Measurements from ENCODE around the gene ANTXR1. TPM values are rescaled to one million over a fixed set of nuclear protein-coding genes. Genes with fewer than 3 reads are reported as not detected.

The ANTXR1 gene
- total RNA-seq, 2 donors from 2014 or later = 48.3 to 54.5 TPM

GRCh38 chr2:68987021-68987503 is 25.9 kb upstream of the ANTXR1 start:
- 90 to 100% methylated on average over 1 to 5 of the region's 5 CpGs for WGBS, 2 experiments (ENCODE audit: insufficient coverage in 1 of 2, insufficient read length in 1 of 2)
- no peak overlapping the region for H3K4me3 Mint-ChIP-seq
- Histone ChIP-seq H3K27me3 (ENCODE audit: control insufficient read depth, insufficient read depth, low read length, poor library complexity, severe bottlenecking) (no peaks in the 10 kb centered on the region), H3K9me3 (ENCODE audit: control insufficient read depth, low read length) (no peaks in the 10 kb centered on the region), H3K27ac (ENCODE audit: low read depth, low read length) (no peak overlapping the region), H3K9ac (ENCODE audit: extremely low read depth, low read length, poor library complexity, severe bottlenecking) (no peak overlapping the region), H3K4me1 (ENCODE audit: control insufficient read depth, insufficient read depth, low read length) (no peaks in the 10 kb centered on the region), H3K36me3 (ENCODE audit: control insufficient read depth, insufficient read depth, low read length) (no peaks in the 10 kb centered on the region), H3K4me3 (ENCODE audit: low read length) (no peak overlapping the region)
- no peaks in the 10 kb centered on the region for H3K9me3 Mint-ChIP-seq
- peaks cover 7% of the 10 kb centered on the region for H3K27me3 Mint-ChIP-seq (ENCODE audit: insufficient read depth)
- DNase-seq = no peak
- no peaks in the 10 kb centered on the region for H3K4me1 Mint-ChIP-seq
- H3K27ac Mint-ChIP-seq = no peak overlapping the region
- no peak for TF ChIP-seq CTCF (conservative IDR thresholded peaks at IDR 0.05)
- no peaks in the 10 kb centered on the region for H3K36me3 Mint-ChIP-seq (ENCODE audit: low read depth)

- H3K27ac Mint-ChIP-seq = no peak overlapping the region
- no peak overlapping the region for H3K4me3 Mint-ChIP-seq
- H3K9me3 ChIP-seq (ENCODE audit: control insufficient read depth, low read length) = no peaks in the 10 kb centered on the region
- H3K27me3 Mint-ChIP-seq (ENCODE audit: insufficient read depth) = peaks cover 7% of the 10 kb centered on the region
- H3K9me3 Mint-ChIP-seq = no peaks in the 10 kb centered on the region
- no peaks in the 10 kb centered on the region for H3K4me1 ChIP-seq (ENCODE audit: control insufficient read depth, insufficient read depth, low read length)
- TF ChIP-seq CTCF (conservative IDR thresholded peaks at IDR 0.05) = no peak
- no peaks in the 10 kb centered on the region for H3K36me3 ChIP-seq (ENCODE audit: control insufficient read depth, insufficient read depth, low read length)
- no peak overlapping the region for H3K27ac ChIP-seq (ENCODE audit: low read depth, low read length)
- DNase-seq = no peak
- WGBS, 2 experiments (ENCODE audit: insufficient coverage in 1 of 2, insufficient read length in 1 of 2) = 89 to 90% methylated on average over 4 to 5 of the region's 5 CpGs
- H3K36me3 Mint-ChIP-seq (ENCODE audit: low read depth) = no peaks in the 10 kb centered on the region
- H3K27me3 ChIP-seq (ENCODE audit: control insufficient read depth, insufficient read depth, low read length, poor library complexity, severe bottlenecking) = no peaks in the 10 kb centered on the region
- H3K4me3 ChIP-seq (ENCODE audit: low read length) = no peak overlapping the region
- H3K9ac ChIP-seq (ENCODE audit: extremely low read depth, low read length, poor library complexity, severe bottlenecking) = no peak overlapping the region
- no peaks in the 10 kb centered on the region for H3K4me1 Mint-ChIP-seq
Measured at GRCh38 chr2:68989035-68989434, 23.9 kb upstream of the ANTXR1 start.

GRCh38 chr2:68992341-68992740 is 20.6 kb upstream of the ANTXR1 start:
- no peak overlapping the region for H3K27ac Mint-ChIP-seq
- no peak for TF ChIP-seq CTCF (conservative IDR thresholded peaks at IDR 0.05)
- WGBS, 2 experiments (ENCODE audit: insufficient coverage in 1 of 2, insufficient read length in 1 of 2) = 82 to 86% methylated on average over 4 to 5 of the region's 5 CpGs
- H3K27me3 ChIP-seq (ENCODE audit: control insufficient read depth, insufficient read depth, low read length, poor library complexity, severe bottlenecking) = no peaks in the 10 kb centered on the region
- H3K9me3 Mint-ChIP-seq = no peaks in the 10 kb centered on the region
- no peaks in the 10 kb centered on the region for H3K36me3 Mint-ChIP-seq (ENCODE audit: low read depth)
- peaks cover 13% of the 10 kb centered on the region for H3K27me3 Mint-ChIP-seq (ENCODE audit: insufficient read depth)
- H3K9me3 ChIP-seq (ENCODE audit: control insufficient read depth, low read length) = no peaks in the 10 kb centered on the region
- no peak for DNase-seq
- no peaks in the 10 kb centered on the region for H3K4me1 Mint-ChIP-seq
- H3K36me3 ChIP-seq (ENCODE audit: control insufficient read depth, insufficient read depth, low read length) = no peaks in the 10 kb centered on the region
- no peak overlapping the region for H3K9ac ChIP-seq (ENCODE audit: extremely low read depth, low read length, poor library complexity, severe bottlenecking)
- no peak overlapping the region for H3K4me3 ChIP-seq (ENCODE audit: low read length)
- H3K4me1 ChIP-seq (ENCODE audit: control insufficient read depth, insufficient read depth, low read length) = no peaks in the 10 kb centered on the region
- H3K4me3 Mint-ChIP-seq = no peak overlapping the region
- no peak overlapping the region for H3K27ac ChIP-seq (ENCODE audit: low read depth, low read length)
